Measurements from ENCODE around the gene IL17RE. TPM values are rescaled to one million over a fixed set of nuclear protein-coding genes. Genes with fewer than 3 reads are reported as not detected.

IL17RE gene
- total and polyA plus RNA-seq, 9 of the 15 experiments (the other 6 are each of a cell fraction or from before 2014, with no cell fraction given): 0.32 to 1.9 (median 0.51) TPM; not detected in 4

- TF ChIP-seq, protein P1, sequence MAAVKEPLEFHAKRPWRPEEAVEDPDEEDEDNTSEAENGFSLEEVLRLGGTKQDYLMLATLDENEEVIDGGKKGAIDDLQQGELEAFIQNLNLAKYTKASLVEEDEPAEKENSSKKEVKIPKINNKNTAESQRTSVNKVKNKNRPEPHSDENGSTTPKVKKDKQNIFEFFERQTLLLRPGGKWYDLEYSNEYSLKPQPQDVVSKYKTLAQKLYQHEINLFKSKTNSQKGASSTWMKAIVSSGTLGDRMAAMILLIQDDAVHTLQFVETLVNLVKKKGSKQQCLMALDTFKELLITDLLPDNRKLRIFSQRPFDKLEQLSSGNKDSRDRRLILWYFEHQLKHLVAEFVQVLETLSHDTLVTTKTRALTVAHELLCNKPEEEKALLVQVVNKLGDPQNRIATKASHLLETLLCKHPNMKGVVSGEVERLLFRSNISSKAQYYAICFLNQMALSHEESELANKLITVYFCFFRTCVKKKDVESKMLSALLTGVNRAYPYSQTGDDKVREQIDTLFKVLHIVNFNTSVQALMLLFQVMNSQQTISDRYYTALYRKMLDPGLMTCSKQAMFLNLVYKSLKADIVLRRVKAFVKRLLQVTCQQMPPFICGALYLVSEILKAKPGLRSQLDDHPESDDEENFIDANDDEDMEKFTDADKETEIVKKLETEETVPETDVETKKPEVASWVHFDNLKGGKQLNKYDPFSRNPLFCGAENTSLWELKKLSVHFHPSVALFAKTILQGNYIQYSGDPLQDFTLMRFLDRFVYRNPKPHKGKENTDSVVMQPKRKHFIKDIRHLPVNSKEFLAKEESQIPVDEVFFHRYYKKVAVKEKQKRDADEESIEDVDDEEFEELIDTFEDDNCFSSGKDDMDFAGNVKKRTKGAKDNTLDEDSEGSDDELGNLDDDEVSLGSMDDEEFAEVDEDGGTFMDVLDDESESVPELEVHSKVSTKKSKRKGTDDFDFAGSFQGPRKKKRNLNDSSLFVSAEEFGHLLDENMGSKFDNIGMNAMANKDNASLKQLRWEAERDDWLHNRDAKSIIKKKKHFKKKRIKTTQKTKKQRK (IDR thresholded peaks at IDR 0.05; ENCODE audit: borderline replicate concordance, low read depth, low read length): no peak
- TF ChIP-seq, protein P2, sequence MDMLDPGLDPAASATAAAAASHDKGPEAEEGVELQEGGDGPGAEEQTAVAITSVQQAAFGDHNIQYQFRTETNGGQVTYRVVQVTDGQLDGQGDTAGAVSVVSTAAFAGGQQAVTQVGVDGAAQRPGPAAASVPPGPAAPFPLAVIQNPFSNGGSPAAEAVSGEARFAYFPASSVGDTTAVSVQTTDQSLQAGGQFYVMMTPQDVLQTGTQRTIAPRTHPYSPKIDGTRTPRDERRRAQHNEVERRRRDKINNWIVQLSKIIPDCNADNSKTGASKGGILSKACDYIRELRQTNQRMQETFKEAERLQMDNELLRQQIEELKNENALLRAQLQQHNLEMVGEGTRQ (CRISPR knock-in tag; IDR thresholded peaks at IDR 0.05): no peak
- TF ChIP-seq ZNF436 (CRISPR knock-in tag; IDR thresholded peaks at IDR 0.05) (no peak), ZNF121 (CRISPR knock-in tag; conservative IDR thresholded peaks at IDR 0.05) (no peak), SIX5 (IDR thresholded peaks at IDR 0.05; ENCODE audit: borderline replicate concordance in 1 of 2, insufficient read depth in 1 of 2, low read depth in 1 of 2, low read length in 2 of 2) (no peak), THRAP3 (IDR thresholded peaks at IDR 0.05; ENCODE audit: borderline replicate concordance) (0 out of 2 replicates have a peak, but pooled peaks have one; percentile 5), ZNF431 (CRISPR knock-in tag; IDR thresholded peaks at IDR 0.05) (no peak; the same call in 1 of the 2 replicates), ZNF778 (CRISPR knock-in tag; IDR thresholded peaks at IDR 0.05) (no peak), PPARD (CRISPR knock-in tag; IDR thresholded peaks at IDR 0.05) (0 out of 2 replicates have a peak, but pooled peaks have one; percentile 30), ZNF512 (tag; IDR thresholded peaks at IDR 0.05) (no peak), HNRNPH1 (optimal IDR thresholded peaks at IDR 0.05; ENCODE audit: low read depth, low read length) (no peak), ZNF445 (CRISPR knock-in tag; IDR thresholded peaks at IDR 0.05; ENCODE audit: low read depth) (no peak), RBM34 (IDR thresholded peaks at IDR 0.05; ENCODE audit: borderline replicate concordance, insufficient read depth, low read length) (no peak), SP2 (IDR thresholded peaks at IDR 0.05; ENCODE audit: extremely low read depth, low read depth, low read length, poor library complexity, severe bottlenecking) (no peak), ATF1 (CRISPR knock-in tag; IDR thresholded peaks at IDR 0.05) (no peak), ATF1 (tag; IDR thresholded peaks at IDR 0.05) (no peak), POLR2A (conservative IDR thresholded peaks at IDR 0.05) (no peak), CBX1 (IDR thresholded peaks at IDR 0.05; ENCODE audit: low read depth) (no peak), ZNF668 (CRISPR knock-in tag; IDR thresholded peaks at IDR 0.05) (no peak)
- TF ChIP-seq, protein P3, sequence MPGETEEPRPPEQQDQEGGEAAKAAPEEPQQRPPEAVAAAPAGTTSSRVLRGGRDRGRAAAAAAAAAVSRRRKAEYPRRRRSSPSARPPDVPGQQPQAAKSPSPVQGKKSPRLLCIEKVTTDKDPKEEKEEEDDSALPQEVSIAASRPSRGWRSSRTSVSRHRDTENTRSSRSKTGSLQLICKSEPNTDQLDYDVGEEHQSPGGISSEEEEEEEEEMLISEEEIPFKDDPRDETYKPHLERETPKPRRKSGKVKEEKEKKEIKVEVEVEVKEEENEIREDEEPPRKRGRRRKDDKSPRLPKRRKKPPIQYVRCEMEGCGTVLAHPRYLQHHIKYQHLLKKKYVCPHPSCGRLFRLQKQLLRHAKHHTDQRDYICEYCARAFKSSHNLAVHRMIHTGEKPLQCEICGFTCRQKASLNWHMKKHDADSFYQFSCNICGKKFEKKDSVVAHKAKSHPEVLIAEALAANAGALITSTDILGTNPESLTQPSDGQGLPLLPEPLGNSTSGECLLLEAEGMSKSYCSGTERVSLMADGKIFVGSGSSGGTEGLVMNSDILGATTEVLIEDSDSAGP (CRISPR knock-in tag; IDR thresholded peaks at IDR 0.05): no peak
- TF ChIP-seq, protein P4, sequence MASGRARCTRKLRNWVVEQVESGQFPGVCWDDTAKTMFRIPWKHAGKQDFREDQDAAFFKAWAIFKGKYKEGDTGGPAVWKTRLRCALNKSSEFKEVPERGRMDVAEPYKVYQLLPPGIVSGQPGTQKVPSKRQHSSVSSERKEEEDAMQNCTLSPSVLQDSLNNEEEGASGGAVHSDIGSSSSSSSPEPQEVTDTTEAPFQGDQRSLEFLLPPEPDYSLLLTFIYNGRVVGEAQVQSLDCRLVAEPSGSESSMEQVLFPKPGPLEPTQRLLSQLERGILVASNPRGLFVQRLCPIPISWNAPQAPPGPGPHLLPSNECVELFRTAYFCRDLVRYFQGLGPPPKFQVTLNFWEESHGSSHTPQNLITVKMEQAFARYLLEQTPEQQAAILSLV (tag; IDR thresholded peaks at IDR 0.05): no peak
Measured at GRCh38 chr3:9891072-9891622, 11.5 kb upstream of the IL17RE start (continued).

All from K562 (cell line).